ENCODE data around the gene MIGA2. TPM values are rescaled to one million over a fixed set of nuclear protein-coding genes. Genes with fewer than 3 reads are reported as not detected.
A peak's percentile ranks its signal among the peaks of the same experiment; 100 is the strongest.

The MIGA2 gene
- total RNA-seq, 4 donors from 2014 or later = 16.2 to 38.3 (median 24.6) TPM

- Histone ChIP-seq H3K4me3 (peak overlapping the region; percentile 92 to 95), H3K36me3 (peaks cover 0 to 19% of the 10 kb centered on the region in 2 donors), H3K27me3 (no peaks in the 10 kb centered on the region), H3K9me3 (no peaks in the 10 kb centered on the region), H3K27ac (peak overlapping the region; percentile 72 to 93 (median 90)), H3K4me1 (peaks cover 0 to 47% (median 16%) of the 10 kb centered on the region in 3 donors)
- 0 to 6% methylated on average over 10 to 25 of the region's 32 CpGs for WGBS, 2 donors (ENCODE audit: low coverage in 1 of 2)
- no peak for ATAC-seq
- TF ChIP-seq POLR2AphosphoS5 (IDR thresholded peaks at IDR 0.05) (no peak), POLR2A (IDR thresholded peaks at IDR 0.05) (no peak), CTCF (IDR thresholded peaks at IDR 0.05) (no peak), EP300 (IDR thresholded peaks at IDR 0.05) (no peak)
Measured at GRCh38 chr9:129036923-129037766, 719 bp downstream of the MIGA2 start.

GRCh38 chr9:129037767-129038098, 1.3 kb downstream of the MIGA2 start:
- H3K36me3 ChIP-seq = peaks cover 0 to 24% of the 10 kb centered on the region in 2 donors
- WGBS, 2 donors (ENCODE audit: low coverage in 1 of 2) = 0% methylated on average over 2 of the region's 6 CpGs; no CpG with 5 or more reads in 1 of the 2 donors
- ATAC-seq = peak; percentile 29
- TF ChIP-seq POLR2A (IDR thresholded peaks at IDR 0.05) = peak in 1 of 2 donors; percentile 7
- TF ChIP-seq EP300 (IDR thresholded peaks at IDR 0.05) = no peak
- no peak for TF ChIP-seq POLR2AphosphoS5 (IDR thresholded peaks at IDR 0.05)
- H3K4me1 ChIP-seq = peaks cover 0 to 47% (median 16%) of the 10 kb centered on the region in 3 donors
- H3K9me3 ChIP-seq = no peaks in the 10 kb centered on the region
- H3K4me3 ChIP-seq = peak overlapping the region; percentile 92 to 95
- H3K27ac ChIP-seq = peak overlapping the region in 3 of 4 donors; percentile 90 to 93 (median 91)
- no peaks in the 10 kb centered on the region for H3K27me3 ChIP-seq

- no peak for TF ChIP-seq POLR2AphosphoS5 (IDR thresholded peaks at IDR 0.05)
- no peak for TF ChIP-seq CTCF (IDR thresholded peaks at IDR 0.05)
- TF ChIP-seq EP300 (IDR thresholded peaks at IDR 0.05) = no peak
- TF ChIP-seq POLR2A (IDR thresholded peaks at IDR 0.05) = no peak
- ATAC-seq = no peak
- peak overlapping the region in 3 of 4 donors; percentile 90 to 93 (median 91) for H3K27ac ChIP-seq
- H3K36me3 ChIP-seq = peaks cover 0 to 30% of the 10 kb centered on the region in 2 donors
- H3K4me1 ChIP-seq = peaks cover 0 to 47% (median 16%) of the 10 kb centered on the region in 3 donors
- H3K9me3 ChIP-seq = no peaks in the 10 kb centered on the region
- peak overlapping the region in 1 of 2 donors; percentile 95 for H3K4me3 ChIP-seq
- H3K27me3 ChIP-seq = no peaks in the 10 kb centered on the region
- 80% methylated on average over 1 of the region's 8 CpGs; no CpG with 5 or more reads in 1 of the 2 donors for WGBS, 2 donors (ENCODE audit: low coverage in 1 of 2)
Measured at GRCh38 chr9:129038109-129038852, 1.9 kb downstream of the MIGA2 start.

- Histone ChIP-seq H3K27me3 (no peaks in the 10 kb centered on the region), H3K36me3 (peaks cover 0 to 49% of the 10 kb centered on the region in 2 donors), H3K27ac (no peak overlapping the region), H3K4me1 (peaks cover 0 to 47% (median 16%) of the 10 kb centered on the region in 3 donors), H3K4me3 (no peak overlapping the region), H3K9me3 (no peaks in the 10 kb centered on the region)
- 80 to 91% methylated on average over 3 to 6 of the region's 12 CpGs for WGBS, 2 donors (ENCODE audit: low coverage in 1 of 2)
- no peak for ATAC-seq
- TF ChIP-seq EP300 (IDR thresholded peaks at IDR 0.05) (no peak), POLR2A (IDR thresholded peaks at IDR 0.05) (no peak), POLR2AphosphoS5 (IDR thresholded peaks at IDR 0.05) (no peak), CTCF (IDR thresholded peaks at IDR 0.05) (no peak)
Measured at GRCh38 chr9:129040113-129040643, 3.8 kb downstream of the MIGA2 start.

- Histone ChIP-seq H3K27me3 (no peaks in the 10 kb centered on the region), H3K27ac (no peak overlapping the region), H3K36me3 (peaks cover 0 to 67% of the 10 kb centered on the region in 2 donors), H3K9me3 (no peaks in the 10 kb centered on the region), H3K4me1 (peaks cover 0 to 37% (median 15%) of the 10 kb centered on the region in 3 donors), H3K4me3 (no peak overlapping the region)
- no peak for ATAC-seq
- 20% methylated on average over 1 of the region's 16 CpGs; no CpG with 5 or more reads in 1 of the 2 donors for WGBS, 2 donors (ENCODE audit: low coverage in 1 of 2)
- TF ChIP-seq POLR2A (IDR thresholded peaks at IDR 0.05) (no peak), CTCF (IDR thresholded peaks at IDR 0.05) (no peak), EP300 (IDR thresholded peaks at IDR 0.05) (no peak), POLR2AphosphoS5 (IDR thresholded peaks at IDR 0.05) (no peak)
Measured at GRCh38 chr9:129042016-129042415, 5.6 kb downstream of the MIGA2 start.
